GM11168 (cell line): ENCODE data around the gene WDFY3.

Source experiments
- in situ Hi-C: fragments of 300-500 bp; cut with MboI; formaldehyde crosslinking; loops from one replicate; pipeline ENCODE4 v1.12.0; 2022; ENCODE audit warnings: low sequenced_read_pairs; ENCODE audit not compliant: unreplicated experiment

The WDFY3 gene

GRCh38 chr4:84952004-84952403 lies 14.5 kb downstream of the WDFY3 start:
- in situ Hi-C loops = no loop called here

GRCh38 chr4:84948056-84948455 lies 18.4 kb downstream of the WDFY3 start:
- in situ Hi-C loops = no loop called here

- in situ Hi-C loops = no loop called here
These were observed 21.5 kb downstream of the WDFY3 start for GRCh38 chr4:84944947-84945346.

GRCh38 chr4:84940960-84941359 lies 25.5 kb downstream of the WDFY3 start:
- in situ Hi-C loops = no loop called here

- in situ Hi-C loops = no loop called here
These were observed 27.4 kb downstream of the WDFY3 start for GRCh38 chr4:84939113-84939512.

- in situ Hi-C loops = no loop called here
These were observed 28.2 kb downstream of the WDFY3 start for GRCh38 chr4:84938316-84938715.

GRCh38 chr4:84937381-84937977 lies 29.0 kb downstream of the WDFY3 start:
- in situ Hi-C loops = no loop called here

- in situ Hi-C loops = no loop called here
These were observed 30.4 kb downstream of the WDFY3 start for GRCh38 chr4:84936123-84936522.

GRCh38 chr4:84932462-84932861 lies 34.0 kb downstream of the WDFY3 start:
- in situ Hi-C loops = no loop called here

GRCh38 chr4:84931961-84932360 lies 34.5 kb downstream of the WDFY3 start:
- in situ Hi-C loops = no loop called here

GRCh38 chr4:84931274-84931673 lies 35.2 kb downstream of the WDFY3 start:
- in situ Hi-C loops = no loop called here

- in situ Hi-C loops = no loop called here
These were observed 38.4 kb downstream of the WDFY3 start for GRCh38 chr4:84928089-84928488.

- in situ Hi-C loops = no loop called here
These were observed 39.1 kb downstream of the WDFY3 start for GRCh38 chr4:84927428-84927827.

- in situ Hi-C loops = no loop called here
These were observed 40.9 kb downstream of the WDFY3 start for GRCh38 chr4:84925558-84925957.

GRCh38 chr4:84924434-84924833 lies 42.1 kb downstream of the WDFY3 start:
- in situ Hi-C loops = no loop called here

- in situ Hi-C loops = no loop called here
These were observed 45.9 kb downstream of the WDFY3 start for GRCh38 chr4:84920617-84921016.

- in situ Hi-C loops = no loop called here
These were observed 48.5 kb downstream of the WDFY3 start for GRCh38 chr4:84917869-84918600.

- in situ Hi-C loops = no loop called here
These were observed 49.2 kb downstream of the WDFY3 start for GRCh38 chr4:84917086-84917821.

- in situ Hi-C loops = no loop called here
These were observed 50.3 kb downstream of the WDFY3 start for GRCh38 chr4:84916227-84916626.

GRCh38 chr4:84915396-84915780 lies 51.1 kb downstream of the WDFY3 start:
- in situ Hi-C loops = no loop called here

GRCh38 chr4:84914686-84915395 lies 51.6 kb downstream of the WDFY3 start:
- in situ Hi-C loops = no loop called here
